HG02981 (cell line): Measurements from ENCODE around the gene DCC.

ENCODE experiments used
- ATAC-seq: cut with Tn5 transposase; IDR thresholded peaks from one replicate; pipeline ENCODE4 v1.9.1; 2021; ENCODE audit warnings: mild to moderate bottlenecking, moderate library complexity; ENCODE audit not compliant: unreplicated experiment

DCC gene

GRCh38 chr18:52894801-52895200, 554.8 kb downstream of the DCC start:
- no peak for ATAC-seq

GRCh38 chr18:52897611-52898484, 557.9 kb downstream of the DCC start:
- no peak for ATAC-seq

GRCh38 chr18:52898485-52899058, 558.6 kb downstream of the DCC start:
- no peak for ATAC-seq

- ATAC-seq = no peak
These were observed 562.2 kb downstream of the DCC start for GRCh38 chr18:52902188-52902587.

GRCh38 chr18:52903857-52904256, 563.9 kb downstream of the DCC start:
- peak; percentile 62 for ATAC-seq

- no peak for ATAC-seq
These were observed 567.7 kb downstream of the DCC start for GRCh38 chr18:52907543-52908308.

- ATAC-seq = no peak
These were observed 574.2 kb downstream of the DCC start for GRCh38 chr18:52914148-52914547.

GRCh38 chr18:52920665-52921064, 580.7 kb downstream of the DCC start:
- no peak for ATAC-seq

GRCh38 chr18:52933356-52933755, 593.4 kb downstream of the DCC start:
- ATAC-seq = no peak

GRCh38 chr18:52936931-52937330, 596.9 kb downstream of the DCC start:
- no peak for ATAC-seq

- ATAC-seq = no peak
These were observed 597.8 kb downstream of the DCC start for GRCh38 chr18:52937840-52938239.

- ATAC-seq = no peak
These were observed 605.6 kb downstream of the DCC start for GRCh38 chr18:52945552-52945951.

- ATAC-seq = no peak
These were observed 609.0 kb downstream of the DCC start for GRCh38 chr18:52948868-52949444.

- ATAC-seq = no peak
These were observed 610.2 kb downstream of the DCC start for GRCh38 chr18:52950155-52950554.

- ATAC-seq = no peak
These were observed 613.4 kb downstream of the DCC start for GRCh38 chr18:52953387-52953786.

- no peak for ATAC-seq
These were observed 623.5 kb downstream of the DCC start for GRCh38 chr18:52963481-52963880.

- ATAC-seq = no peak
These were observed 630.7 kb downstream of the DCC start for GRCh38 chr18:52970686-52971085.

- no peak for ATAC-seq
These were observed 631.1 kb downstream of the DCC start for GRCh38 chr18:52971097-52971496.

GRCh38 chr18:52979892-52980291, 639.9 kb downstream of the DCC start:
- ATAC-seq = no peak

- no peak for ATAC-seq
These were observed 651.2 kb downstream of the DCC start for GRCh38 chr18:52991246-52991645.

GRCh38 chr18:52992041-52992440, 652.0 kb downstream of the DCC start:
- no peak for ATAC-seq
